Right atrium auricular region (tissue), 2 donors: ENCODE data around the gene LINC00632. TPM values are rescaled to one million over a fixed set of nuclear protein-coding genes. Genes with fewer than 3 reads are reported as not detected.

Experiments used
- DNase-seq: peaks from one replicate; pipeline ENCODE4 v3.0.0-alpha.2; 2019; ENCODE audit warnings: low spot score
- H3K27ac ChIP-seq, 2 donors: fragments of 200-600 bp; sonication (generic); 1 replicate in 1 of 2; 2 replicates in 1 of 2; pipeline ENCODE4 v1.5.1; 2016 to 2019
- H3K27me3 ChIP-seq, 2 donors: fragments of 200-600 bp; sonication (generic); one replicate each; pipeline versions ENCODE4 v1.5.1 to v1.6.0; 2017 to 2019
- H3K36me3 ChIP-seq: fragments of 200-600 bp; sonication (generic); one replicate; pipeline ENCODE4 v1.5.1; 2016
- H3K4me1 ChIP-seq, 2 donors: fragments of 200-600 bp; sonication (generic); one replicate each; pipeline versions ENCODE4 v1.5.1 to v1.6.0; 2017 to 2019
- H3K4me3 ChIP-seq, 2 donors: fragments of 200-600 bp; sonication (generic); 1 replicate in 1 of 2; 2 replicates in 1 of 2; pipeline ENCODE4 v1.5.1; 2017 to 2019; ENCODE audit warnings: mild to moderate bottlenecking in 1 of 2, moderate library complexity in 1 of 2
- H3K9me3 ChIP-seq, 2 donors: fragments of 200-600 bp; sonication (generic); one replicate each; pipeline ENCODE4 v1.5.1; 2019
- total RNA-seq, 2 donors: library from RNA; depleted of rRNA; stranded (reverse); fragments of >200 nt; gene quantifications; one replicate each; pipeline ENCODE4 v1.1.0, GENCODE V29; 2016
- TF ChIP-seq, protein P1 (sequence below), 2 donors: fragments of 200-600 bp; sonication (generic); IDR thresholded peaks; one replicate each; pipeline ENCODE4 v1.5.1; 2019; ENCODE audit warnings: antibody characterized with exemption in 2 of 2

LINC00632 gene
- total RNA-seq, 2 donors from 2014 or later: 34.1 to 91.0 TPM

DNA sequence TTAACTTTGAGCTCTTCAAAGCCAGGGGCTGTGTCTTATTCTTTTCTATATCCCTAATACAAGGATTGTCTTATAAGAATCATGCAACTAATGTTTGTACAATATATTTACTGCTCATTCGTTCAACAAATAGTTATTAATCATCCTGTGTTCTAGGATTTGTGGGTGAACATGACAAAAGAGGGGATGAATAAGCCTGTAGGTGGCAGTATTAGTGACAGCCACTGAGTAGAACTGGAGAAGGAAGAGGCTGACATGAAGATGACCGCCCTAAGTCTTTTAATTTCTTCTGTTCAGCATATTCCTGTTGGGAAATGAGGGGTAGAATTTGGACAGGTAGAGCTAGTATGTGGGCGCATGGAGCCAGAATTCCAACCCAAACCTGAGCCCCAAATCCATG is 11.9 kb upstream of the LINC00632 start:
- Histone ChIP-seq H3K9me3 (no peaks in the 10 kb centered on the region), H3K4me1 (no peaks in the 10 kb centered on the region), H3K27me3 (no peaks in the 10 kb centered on the region), H3K36me3 (no peaks in the 10 kb centered on the region), H3K4me3 (no peak overlapping the region), H3K27ac (no peak overlapping the region)
- TF ChIP-seq, protein P1, sequence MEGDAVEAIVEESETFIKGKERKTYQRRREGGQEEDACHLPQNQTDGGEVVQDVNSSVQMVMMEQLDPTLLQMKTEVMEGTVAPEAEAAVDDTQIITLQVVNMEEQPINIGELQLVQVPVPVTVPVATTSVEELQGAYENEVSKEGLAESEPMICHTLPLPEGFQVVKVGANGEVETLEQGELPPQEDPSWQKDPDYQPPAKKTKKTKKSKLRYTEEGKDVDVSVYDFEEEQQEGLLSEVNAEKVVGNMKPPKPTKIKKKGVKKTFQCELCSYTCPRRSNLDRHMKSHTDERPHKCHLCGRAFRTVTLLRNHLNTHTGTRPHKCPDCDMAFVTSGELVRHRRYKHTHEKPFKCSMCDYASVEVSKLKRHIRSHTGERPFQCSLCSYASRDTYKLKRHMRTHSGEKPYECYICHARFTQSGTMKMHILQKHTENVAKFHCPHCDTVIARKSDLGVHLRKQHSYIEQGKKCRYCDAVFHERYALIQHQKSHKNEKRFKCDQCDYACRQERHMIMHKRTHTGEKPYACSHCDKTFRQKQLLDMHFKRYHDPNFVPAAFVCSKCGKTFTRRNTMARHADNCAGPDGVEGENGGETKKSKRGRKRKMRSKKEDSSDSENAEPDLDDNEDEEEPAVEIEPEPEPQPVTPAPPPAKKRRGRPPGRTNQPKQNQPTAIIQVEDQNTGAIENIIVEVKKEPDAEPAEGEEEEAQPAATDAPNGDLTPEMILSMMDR (IDR thresholded peaks at IDR 0.05): peak in 1 of 2 donors; percentile 25
- DNase-seq: no peak

- Histone ChIP-seq H3K4me1 (no peaks in the 10 kb centered on the region), H3K36me3 (no peaks in the 10 kb centered on the region), H3K27me3 (no peaks in the 10 kb centered on the region), H3K27ac (no peak overlapping the region), H3K4me3 (no peak overlapping the region), H3K9me3 (no peaks in the 10 kb centered on the region)
- DNase-seq: no peak
- TF ChIP-seq, protein P1 (IDR thresholded peaks at IDR 0.05): peak in 1 of 2 donors; percentile 59
Measured at GRCh38 chrX:140701480-140701879, 8.1 kb upstream of the LINC00632 start.

DNA sequence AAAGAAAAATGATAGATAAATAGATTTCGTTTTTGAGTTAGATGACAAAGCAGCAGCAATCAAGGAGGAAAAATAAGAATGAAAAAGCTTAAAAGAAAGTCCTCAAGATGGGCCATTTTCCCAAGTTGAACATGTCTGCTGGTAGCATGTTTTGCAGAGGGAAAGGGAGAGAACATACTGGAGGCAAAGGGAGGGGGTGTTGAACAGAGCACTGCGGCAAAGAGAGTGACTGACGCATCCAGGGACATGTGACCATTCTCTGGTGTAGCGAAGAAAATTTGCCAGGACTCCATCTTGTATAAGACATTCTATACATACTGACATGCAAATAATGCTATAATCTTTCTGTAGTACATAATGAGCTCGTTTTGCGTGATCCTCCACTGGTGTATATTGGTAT is 1.2 kb downstream of the LINC00632 start:
- H3K4me1 ChIP-seq: no peaks in the 10 kb centered on the region
- no peaks in the 10 kb centered on the region for H3K36me3 ChIP-seq
- H3K27me3 ChIP-seq: no peaks in the 10 kb centered on the region
- TF ChIP-seq, protein P1 (IDR thresholded peaks at IDR 0.05): no peak
- H3K27ac ChIP-seq: no peak overlapping the region
- DNase-seq: no peak
- peak overlapping the region in 1 of 2 donors; percentile 22 for H3K4me3 ChIP-seq
- no peaks in the 10 kb centered on the region for H3K9me3 ChIP-seq

- no peaks in the 10 kb centered on the region for H3K9me3 ChIP-seq
- H3K27ac ChIP-seq: no peak overlapping the region
- TF ChIP-seq, protein P1 (IDR thresholded peaks at IDR 0.05): no peak
- H3K27me3 ChIP-seq: no peaks in the 10 kb centered on the region
- no peak overlapping the region for H3K4me3 ChIP-seq
- DNase-seq: no peak
- no peaks in the 10 kb centered on the region for H3K36me3 ChIP-seq
- no peaks in the 10 kb centered on the region for H3K4me1 ChIP-seq
Measured at GRCh38 chrX:140711894-140712293, 2.3 kb downstream of the LINC00632 start.

DNA sequence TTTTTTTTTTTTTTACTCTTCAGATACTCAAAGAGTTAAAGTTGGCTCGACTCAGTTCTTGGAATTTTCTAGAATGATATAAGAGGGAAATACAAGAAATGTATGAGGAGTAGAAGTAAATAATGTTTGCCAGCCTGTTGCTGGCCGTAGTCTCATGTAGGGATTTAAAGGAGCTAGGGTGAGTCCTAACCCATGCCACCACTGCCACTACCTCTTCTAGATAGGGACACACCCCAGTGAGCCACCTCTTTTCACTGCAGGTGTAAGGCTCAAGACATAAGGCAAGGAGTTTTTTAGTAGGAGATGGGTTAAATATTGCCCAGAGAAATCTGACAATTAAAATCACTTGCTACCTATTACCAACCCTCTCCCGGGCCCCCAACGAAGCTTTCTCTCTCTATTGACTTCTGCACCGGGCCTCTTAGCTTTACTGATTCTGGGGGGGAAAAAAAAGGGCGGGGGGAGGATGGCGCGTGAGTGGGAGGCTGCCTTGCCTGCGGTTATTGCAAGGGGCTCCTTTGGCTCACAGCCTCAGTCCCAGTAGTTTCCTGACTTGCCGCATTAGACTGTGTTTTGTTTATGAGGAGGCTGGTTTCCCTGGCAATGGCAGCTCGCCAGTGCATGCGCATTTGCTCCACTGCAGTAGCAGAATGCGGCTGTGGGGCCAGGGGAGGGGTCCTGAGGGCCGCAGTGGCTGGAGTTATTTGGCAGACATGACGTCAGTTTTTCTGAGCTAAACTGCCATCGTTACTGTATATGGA is 3.0 kb downstream of the LINC00632 start:
- peak; percentile 62 for DNase-seq
- peak overlapping the region in 1 of 2 donors; percentile 35 for H3K27ac ChIP-seq
- no peaks in the 10 kb centered on the region for H3K27me3 ChIP-seq
- H3K4me3 ChIP-seq: peak overlapping the region; percentile 17 to 39
- no peaks in the 10 kb centered on the region for H3K36me3 ChIP-seq
- H3K9me3 ChIP-seq: no peaks in the 10 kb centered on the region
- no peaks in the 10 kb centered on the region for H3K4me1 ChIP-seq
- TF ChIP-seq, protein P1 (IDR thresholded peaks at IDR 0.05): no peak

DNA sequence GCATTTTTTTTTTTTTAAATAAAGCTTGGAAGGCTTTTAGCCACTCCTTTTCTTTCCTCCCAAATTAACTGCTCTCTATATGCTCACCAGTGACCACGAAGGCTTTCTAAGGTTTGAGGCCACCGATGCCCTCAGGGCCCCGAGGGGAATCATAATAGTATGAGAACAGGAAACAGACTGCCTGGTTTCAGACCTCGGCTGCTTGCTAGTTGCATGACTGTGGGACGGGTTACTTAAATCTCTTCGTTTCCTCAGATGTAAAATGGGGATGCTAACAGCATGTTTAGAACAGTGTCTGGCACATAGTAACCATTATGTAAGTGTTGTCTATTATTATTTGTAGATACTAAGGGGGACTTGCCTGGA is 3.6 kb downstream of the LINC00632 start:
- TF ChIP-seq, protein P1 (IDR thresholded peaks at IDR 0.05): no peak
- H3K27ac ChIP-seq: peak overlapping the region in 1 of 2 donors; percentile 35

More for the DNA sequence above, 3.6 kb downstream of the LINC00632 start:
- H3K36me3 ChIP-seq: no peaks in the 10 kb centered on the region
- H3K4me1 ChIP-seq: no peaks in the 10 kb centered on the region
- no peaks in the 10 kb centered on the region for H3K27me3 ChIP-seq
- peak overlapping the region; percentile 17 to 39 for H3K4me3 ChIP-seq
- no peaks in the 10 kb centered on the region for H3K9me3 ChIP-seq
- no peak for DNase-seq
